GM12878 (cell line): Measurements from ENCODE around the gene NOTCH4. TPM values are rescaled to one million over a fixed set of nuclear protein-coding genes. Genes with fewer than 3 reads are reported as not detected.

ENCODE experiments used
- BHLHE40 ChIP-seq, 2 experiments: fragments of 450-650 bp in 1 of 2; IDR thresholded peaks; 2 replicates each; pipeline ENCODE4 v1.6.1; 2011 to 2017; ENCODE audit warnings: low read depth in 2 of 2, borderline replicate concordance in 1 of 2, improper control_type of control experiment in 1 of 2, low read length in 1 of 2, mild to moderate bottlenecking in 1 of 2
- FOS ChIP-seq: IDR thresholded peaks from 3 replicates; pipeline ENCODE4 v1.6.1; 2011; ENCODE audit warnings: borderline replicate concordance; ENCODE audit not compliant: insufficient read length; ENCODE audit errors: extremely low read depth
- IKZF2 ChIP-seq, 2 experiments: fragments of 450-650 bp; IDR thresholded peaks; 2 replicates each; pipeline ENCODE4 v1.6.1; 2017; ENCODE audit warnings: mild to moderate bottlenecking in 2 of 2, moderate library complexity in 2 of 2
- MEF2B ChIP-seq: fragments of 450-650 bp; IDR thresholded peaks from 2 replicates; pipeline ENCODE4 v1.6.1; 2018; ENCODE audit warnings: mild to moderate bottlenecking, moderate library complexity; ENCODE audit not compliant: partially characterized antibody, poor library complexity, severe bottlenecking
- NBN ChIP-seq: fragments of 450-650 bp; IDR thresholded peaks from 2 replicates; pipeline ENCODE4 v1.6.1; 2016
- POLR2A ChIP-seq: IDR thresholded peaks from 2 replicates; pipeline ENCODE4 v1.6.1; 2011; ENCODE audit warnings: low read depth, mild to moderate bottlenecking, low read length
- POU2F2 ChIP-seq: IDR thresholded peaks from 3 replicates; pipeline ENCODE4 v1.6.1; 2011; ENCODE audit warnings: low read depth, mild to moderate bottlenecking, low read length, borderline replicate concordance
- RCOR1 ChIP-seq: conservative IDR thresholded peaks from 2 replicates; pipeline ENCODE4 v1.6.1; 2012; ENCODE audit warnings: low read depth, low read length, improper control_type of control experiment
- RELA ChIP-seq: fragments of 450-650 bp; IDR thresholded peaks from 2 replicates; pipeline ENCODE4 v1.8.0; 2014; ENCODE audit warnings: borderline replicate concordance; ENCODE audit not compliant: partially characterized antibody
- SMC3 ChIP-seq: IDR thresholded peaks from 2 replicates; pipeline ENCODE4 v1.6.1; 2011; ENCODE audit warnings: low read length, improper control_type of control experiment, borderline replicate concordance
- SPI1 ChIP-seq: IDR thresholded peaks from 2 replicates; pipeline ENCODE4 v1.6.1; 2011; ENCODE audit warnings: low read depth, mild to moderate bottlenecking, low read length, moderate library complexity, borderline replicate concordance; ENCODE audit not compliant: insufficient read depth
- TCF12 ChIP-seq: IDR thresholded peaks from 2 replicates; pipeline ENCODE4 v1.6.1; 2011; ENCODE audit warnings: low read depth, mild to moderate bottlenecking, low read length
- YY1 ChIP-seq: IDR thresholded peaks from 2 replicates; pipeline ENCODE4 v1.6.1; 2011; ENCODE audit warnings: low read depth, mild to moderate bottlenecking, low read length
- ZNF207 ChIP-seq: fragments of 450-650 bp; IDR thresholded peaks from 2 replicates; pipeline ENCODE4 v1.6.1; 2014; ENCODE audit warnings: antibody characterized with exemption, mild to moderate bottlenecking, borderline replicate concordance
- ZNF274 ChIP-seq: IDR thresholded peaks from one replicate; pipeline ENCODE4 v1.8.0; 2011; ENCODE audit not compliant: insufficient read length, insufficient read depth
- polyA plus RNA-seq, 11 experiments: library from polyadenylated mRNA; depleted of rRNA in 4 of 11; unstranded in 6 of 11; stranded (reverse) in 5 of 11; fragments of >200 nt; fragmentation: Nextera tagmentation in 4 of 11; fragmentation: Illumina TruSeq in 1 of 11; extraction: Ambion mirVana in 4 of 11; extraction: Trizol in 1 of 11; gene quantifications; 1 replicate in 1 of 11; 2 replicates in 10 of 11; pipeline versions ENCODE4 v1.2.1 to v1.2.3, GENCODE V29; 2011 to 2016; ENCODE audit warnings: inconsistent platforms in 2 of 11, missing spikeins in 2 of 11, low read depth in 1 of 11
- total RNA-seq, 4 experiments: library from RNA; depleted of rRNA in 3 of 4; stranded (reverse); fragments of >200 nt in 3 of 4; fragmentation: Illumina TruSeq in 1 of 4; extraction: Trizol in 1 of 4; gene quantifications; 2 replicates each; pipeline versions ENCODE4 v1.2.1 to v1.2.3, GENCODE V29; 2013 to 2021
- TF ChIP-seq, protein P1 (sequence below): fragments of 450-650 bp; formaldehyde crosslinking; IDR thresholded peaks from 2 replicates; pipeline ENCODE4 v1.4.0; 2022; ENCODE audit warnings: mild to moderate bottlenecking, moderate library complexity
- TF ChIP-seq, protein P2 (sequence below): fragments of 450-650 bp; conservative IDR thresholded peaks from 2 replicates; pipeline ENCODE4 v1.6.1; 2017; ENCODE audit warnings: mild to moderate bottlenecking, moderate library complexity
- TF ChIP-seq, protein P3 (sequence below), 3 experiments: IDR thresholded peaks in 2 of 3; conservative IDR thresholded peaks in 1 of 3; 2 replicates each; pipeline ENCODE4 v1.5.1; 2011; ENCODE audit warnings: low read depth in 3 of 3, low read length in 3 of 3, mild to moderate bottlenecking in 3 of 3, control low read depth in 2 of 3, moderate library complexity in 2 of 3, inconsistent platforms in 1 of 3, mixed read lengths in 1 of 3; ENCODE audit not compliant: control insufficient read depth in 2 of 3, insufficient read depth in 1 of 3; ENCODE audit errors: extremely low read depth in 1 of 3
- TF ChIP-seq, protein P4 (sequence below): fragments of 450-650 bp; formaldehyde crosslinking; IDR thresholded peaks from 2 replicates; pipeline ENCODE4 v1.5.0; 2022; ENCODE audit warnings: mild to moderate bottlenecking, missing genetic modification characterization

The NOTCH4 gene
- total and polyA plus RNA-seq, 10 of the 15 experiments (the other 5 are each of a cell fraction or from before 2014, with no cell fraction given): 0.66 to 3.3 (median 1.4) TPM

DNA sequence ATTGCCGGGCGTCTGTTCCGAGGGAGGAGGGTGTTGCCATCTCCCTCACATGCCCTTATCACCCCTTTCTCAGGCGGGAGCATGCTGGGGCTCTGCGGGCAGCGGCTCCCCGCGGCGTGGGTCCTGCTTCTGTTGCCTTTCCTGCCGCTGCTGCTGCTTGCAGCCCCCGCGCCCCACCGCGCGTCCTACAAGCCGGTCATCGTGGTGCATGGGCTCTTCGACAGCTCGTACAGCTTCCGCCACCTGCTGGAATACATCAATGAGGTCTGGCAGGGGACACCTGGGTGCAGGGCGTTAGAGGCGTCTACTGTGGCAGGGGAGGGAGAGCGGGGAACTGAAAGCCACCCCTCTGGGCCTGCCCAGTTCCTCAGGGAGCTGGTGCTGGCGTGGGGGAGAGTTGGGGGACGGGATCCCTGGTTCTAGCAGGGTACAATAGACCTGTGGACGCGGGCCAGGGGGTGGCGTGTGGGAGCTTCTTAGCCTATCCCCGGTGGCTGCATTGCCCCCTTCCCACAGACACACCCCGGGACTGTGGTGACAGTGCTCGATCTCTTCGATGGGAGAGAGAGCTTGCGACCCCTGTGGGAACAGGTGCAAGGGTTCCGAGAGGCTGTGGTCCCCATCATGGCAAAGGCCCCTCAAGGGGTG lies 69.2 kb downstream of the NOTCH4 start (continued):
- TF ChIP-seq, protein P1, sequence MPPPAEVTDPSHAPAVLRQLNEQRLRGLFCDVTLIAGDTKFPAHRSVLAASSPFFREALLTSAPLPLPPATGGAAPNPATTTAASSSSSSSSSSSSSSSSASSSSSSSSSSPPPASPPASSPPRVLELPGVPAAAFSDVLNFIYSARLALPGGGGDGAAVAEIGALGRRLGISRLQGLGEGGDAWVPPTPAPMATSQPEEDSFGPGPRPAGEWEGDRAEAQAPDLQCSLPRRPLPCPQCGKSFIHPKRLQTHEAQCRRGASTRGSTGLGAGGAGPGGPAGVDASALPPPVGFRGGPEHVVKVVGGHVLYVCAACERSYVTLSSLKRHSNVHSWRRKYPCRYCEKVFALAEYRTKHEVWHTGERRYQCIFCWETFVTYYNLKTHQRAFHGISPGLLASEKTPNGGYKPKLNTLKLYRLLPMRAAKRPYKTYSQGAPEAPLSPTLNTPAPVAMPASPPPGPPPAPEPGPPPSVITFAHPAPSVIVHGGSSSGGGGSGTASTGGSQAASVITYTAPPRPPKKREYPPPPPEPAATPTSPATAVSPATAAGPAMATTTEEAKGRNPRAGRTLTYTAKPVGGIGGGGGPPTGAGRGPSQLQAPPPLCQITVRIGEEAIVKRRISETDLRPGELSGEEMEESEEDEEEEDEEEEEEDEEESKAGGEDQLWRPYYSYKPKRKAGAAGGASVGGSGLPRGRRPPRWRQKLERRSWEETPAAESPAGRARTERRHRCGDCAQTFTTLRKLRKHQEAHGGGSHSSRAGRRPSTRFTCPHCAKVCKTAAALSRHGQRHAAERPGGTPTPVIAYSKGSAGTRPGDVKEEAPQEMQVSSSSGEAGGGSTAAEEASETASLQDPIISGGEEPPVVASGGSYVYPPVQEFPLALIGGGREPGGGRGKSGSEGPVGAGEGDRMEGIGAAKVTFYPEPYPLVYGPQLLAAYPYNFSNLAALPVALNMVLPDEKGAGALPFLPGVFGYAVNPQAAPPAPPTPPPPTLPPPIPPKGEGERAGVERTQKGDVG (CRISPR knock-in tag): no peak
- TF ChIP-seq RELA (no peak), YY1 (0 out of 2 replicates have a peak, but pooled peaks have one; percentile 44), RCOR1 (no peak), IKZF2 (IDR thresholded peaks at IDR 0.05) (no peak), BHLHE40 (IDR thresholded peaks at IDR 0.05; ENCODE audit: borderline replicate concordance in 1 of 2, low read depth in 2 of 2, low read length in 1 of 2) (peak in 1 of 2 experiments; percentile 22; a peak in 1 of 4 replicates), MEF2B (no peak), FOS (no peak), ZNF207 (no peak), ZNF274 (no peak), TCF12 (peak; percentile 78), SPI1 (peak; percentile 32; the same call in 1 of the 2 replicates), SMC3 (peak; percentile 51; the same call in 1 of the 2 replicates), NBN (no peak; the same call in 1 of the 2 replicates), POU2F2 (peak; percentile 30; the same call in 1 of the 3 replicates), POLR2A (peak; percentile 40; the same call in 1 of the 2 replicates)
- TF ChIP-seq, protein P2, sequence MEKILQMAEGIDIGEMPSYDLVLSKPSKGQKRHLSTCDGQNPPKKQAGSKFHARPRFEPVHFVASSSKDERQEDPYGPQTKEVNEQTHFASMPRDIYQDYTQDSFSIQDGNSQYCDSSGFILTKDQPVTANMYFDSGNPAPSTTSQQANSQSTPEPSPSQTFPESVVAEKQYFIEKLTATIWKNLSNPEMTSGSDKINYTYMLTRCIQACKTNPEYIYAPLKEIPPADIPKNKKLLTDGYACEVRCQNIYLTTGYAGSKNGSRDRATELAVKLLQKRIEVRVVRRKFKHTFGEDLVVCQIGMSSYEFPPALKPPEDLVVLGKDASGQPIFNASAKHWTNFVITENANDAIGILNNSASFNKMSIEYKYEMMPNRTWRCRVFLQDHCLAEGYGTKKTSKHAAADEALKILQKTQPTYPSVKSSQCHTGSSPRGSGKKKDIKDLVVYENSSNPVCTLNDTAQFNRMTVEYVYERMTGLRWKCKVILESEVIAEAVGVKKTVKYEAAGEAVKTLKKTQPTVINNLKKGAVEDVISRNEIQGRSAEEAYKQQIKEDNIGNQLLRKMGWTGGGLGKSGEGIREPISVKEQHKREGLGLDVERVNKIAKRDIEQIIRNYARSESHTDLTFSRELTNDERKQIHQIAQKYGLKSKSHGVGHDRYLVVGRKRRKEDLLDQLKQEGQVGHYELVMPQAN: peak; percentile 56; the same call in 1 of the 2 replicates
- TF ChIP-seq, protein P3, sequence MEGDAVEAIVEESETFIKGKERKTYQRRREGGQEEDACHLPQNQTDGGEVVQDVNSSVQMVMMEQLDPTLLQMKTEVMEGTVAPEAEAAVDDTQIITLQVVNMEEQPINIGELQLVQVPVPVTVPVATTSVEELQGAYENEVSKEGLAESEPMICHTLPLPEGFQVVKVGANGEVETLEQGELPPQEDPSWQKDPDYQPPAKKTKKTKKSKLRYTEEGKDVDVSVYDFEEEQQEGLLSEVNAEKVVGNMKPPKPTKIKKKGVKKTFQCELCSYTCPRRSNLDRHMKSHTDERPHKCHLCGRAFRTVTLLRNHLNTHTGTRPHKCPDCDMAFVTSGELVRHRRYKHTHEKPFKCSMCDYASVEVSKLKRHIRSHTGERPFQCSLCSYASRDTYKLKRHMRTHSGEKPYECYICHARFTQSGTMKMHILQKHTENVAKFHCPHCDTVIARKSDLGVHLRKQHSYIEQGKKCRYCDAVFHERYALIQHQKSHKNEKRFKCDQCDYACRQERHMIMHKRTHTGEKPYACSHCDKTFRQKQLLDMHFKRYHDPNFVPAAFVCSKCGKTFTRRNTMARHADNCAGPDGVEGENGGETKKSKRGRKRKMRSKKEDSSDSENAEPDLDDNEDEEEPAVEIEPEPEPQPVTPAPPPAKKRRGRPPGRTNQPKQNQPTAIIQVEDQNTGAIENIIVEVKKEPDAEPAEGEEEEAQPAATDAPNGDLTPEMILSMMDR (IDR thresholded peaks at IDR 0.05 in 2 of 3, conservative IDR thresholded peaks at IDR 0.05 in 1 of 3; ENCODE audit: control insufficient read depth in 2 of 3, extremely low read depth in 1 of 3, insufficient read depth in 1 of 3, low read depth in 3 of 3, low read length in 3 of 3): peak; percentile 53 to 73 (median 65)
- TF ChIP-seq, protein P4, sequence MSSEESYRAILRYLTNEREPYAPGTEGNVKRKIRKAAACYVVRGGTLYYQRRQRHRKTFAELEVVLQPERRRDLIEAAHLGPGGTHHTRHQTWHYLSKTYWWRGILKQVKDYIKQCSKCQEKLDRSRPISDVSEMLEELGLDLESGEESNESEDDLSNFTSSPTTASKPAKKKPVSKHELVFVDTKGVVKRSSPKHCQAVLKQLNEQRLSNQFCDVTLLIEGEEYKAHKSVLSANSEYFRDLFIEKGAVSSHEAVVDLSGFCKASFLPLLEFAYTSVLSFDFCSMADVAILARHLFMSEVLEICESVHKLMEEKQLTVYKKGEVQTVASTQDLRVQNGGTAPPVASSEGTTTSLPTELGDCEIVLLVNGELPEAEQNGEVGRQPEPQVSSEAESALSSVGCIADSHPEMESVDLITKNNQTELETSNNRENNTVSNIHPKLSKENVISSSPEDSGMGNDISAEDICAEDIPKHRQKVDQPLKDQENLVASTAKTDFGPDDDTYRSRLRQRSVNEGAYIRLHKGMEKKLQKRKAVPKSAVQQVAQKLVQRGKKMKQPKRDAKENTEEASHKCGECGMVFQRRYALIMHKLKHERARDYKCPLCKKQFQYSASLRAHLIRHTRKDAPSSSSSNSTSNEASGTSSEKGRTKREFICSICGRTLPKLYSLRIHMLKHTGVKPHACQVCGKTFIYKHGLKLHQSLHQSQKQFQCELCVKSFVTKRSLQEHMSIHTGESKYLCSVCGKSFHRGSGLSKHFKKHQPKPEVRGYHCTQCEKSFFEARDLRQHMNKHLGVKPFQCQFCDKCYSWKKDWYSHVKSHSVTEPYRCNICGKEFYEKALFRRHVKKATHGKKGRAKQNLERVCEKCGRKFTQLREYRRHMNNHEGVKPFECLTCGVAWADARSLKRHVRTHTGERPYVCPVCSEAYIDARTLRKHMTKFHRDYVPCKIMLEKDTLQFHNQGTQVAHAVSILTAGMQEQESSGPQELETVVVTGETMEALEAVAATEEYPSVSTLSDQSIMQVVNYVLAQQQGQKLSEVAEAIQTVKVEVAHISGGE (CRISPR knock-in tag): no peak
